ENCODE measurements around the gene TMEM141. TPM values are rescaled to one million over a fixed set of nuclear protein-coding genes. Genes with fewer than 3 reads are reported as not detected.

TMEM141 gene
- total RNA-seq, 1 donor from 2014 or later: 29.2 TPM

GRCh38 chr9:136744773-136745172 is 46.4 kb upstream of the TMEM141 start:
- Mint-ChIP-seq H3K36me3 (ENCODE audit: unreplicated experiment) (no peaks in the 10 kb centered on the region), H3K4me1 (ENCODE audit: unreplicated experiment) (no peaks in the 10 kb centered on the region), H3K4me3 (ENCODE audit: unreplicated experiment) (no peak overlapping the region), H3K9me3 (ENCODE audit: unreplicated experiment) (no peaks in the 10 kb centered on the region), H3K27ac (ENCODE audit: unreplicated experiment) (no peak overlapping the region), H3K27me3 (ENCODE audit: unreplicated experiment) (no peaks in the 10 kb centered on the region)
- DNase-seq (ENCODE audit: extremely low spot score, unreplicated experiment): no peak
- TF ChIP-seq CTCF (IDR thresholded peaks at IDR 0.05): no peak

- no peak for TF ChIP-seq CTCF (IDR thresholded peaks at IDR 0.05)
- H3K9me3 Mint-ChIP-seq (ENCODE audit: unreplicated experiment): no peaks in the 10 kb centered on the region
- no peak overlapping the region for H3K27ac Mint-ChIP-seq (ENCODE audit: unreplicated experiment)
- peaks cover 2% of the 10 kb centered on the region for H3K27me3 Mint-ChIP-seq (ENCODE audit: unreplicated experiment)
- DNase-seq (ENCODE audit: extremely low spot score, unreplicated experiment): no peak
- H3K36me3 Mint-ChIP-seq (ENCODE audit: unreplicated experiment): no peaks in the 10 kb centered on the region
- H3K4me1 Mint-ChIP-seq (ENCODE audit: unreplicated experiment): no peaks in the 10 kb centered on the region
- H3K4me3 Mint-ChIP-seq (ENCODE audit: unreplicated experiment): no peak overlapping the region
These were observed 45.6 kb upstream of the TMEM141 start for GRCh38 chr9:136745389-136746154.

- no peak for DNase-seq (ENCODE audit: extremely low spot score, unreplicated experiment)
- TF ChIP-seq CTCF (IDR thresholded peaks at IDR 0.05): no peak
- H3K4me1 Mint-ChIP-seq (ENCODE audit: unreplicated experiment): no peaks in the 10 kb centered on the region
- H3K36me3 Mint-ChIP-seq (ENCODE audit: unreplicated experiment): no peaks in the 10 kb centered on the region
- no peaks in the 10 kb centered on the region for H3K9me3 Mint-ChIP-seq (ENCODE audit: unreplicated experiment)
- H3K27me3 Mint-ChIP-seq (ENCODE audit: unreplicated experiment): peaks cover 4% of the 10 kb centered on the region
- H3K4me3 Mint-ChIP-seq (ENCODE audit: unreplicated experiment): no peak overlapping the region
- H3K27ac Mint-ChIP-seq (ENCODE audit: unreplicated experiment): no peak overlapping the region
These were observed 45.0 kb upstream of the TMEM141 start for GRCh38 chr9:136746155-136746490.

GRCh38 chr9:136746621-136747020 is 44.5 kb upstream of the TMEM141 start:
- DNase-seq (ENCODE audit: extremely low spot score, unreplicated experiment): no peak
- Mint-ChIP-seq H3K27ac (ENCODE audit: unreplicated experiment) (no peak overlapping the region), H3K9me3 (ENCODE audit: unreplicated experiment) (peaks cover 2% of the 10 kb centered on the region), H3K4me1 (ENCODE audit: unreplicated experiment) (no peaks in the 10 kb centered on the region), H3K27me3 (ENCODE audit: unreplicated experiment) (peaks cover 7% of the 10 kb centered on the region), H3K4me3 (ENCODE audit: unreplicated experiment) (no peak overlapping the region), H3K36me3 (ENCODE audit: unreplicated experiment) (no peaks in the 10 kb centered on the region)
- TF ChIP-seq CTCF (IDR thresholded peaks at IDR 0.05): no peak

GRCh38 chr9:136747161-136748060 is 43.7 kb upstream of the TMEM141 start:
- Mint-ChIP-seq H3K36me3 (ENCODE audit: unreplicated experiment) (no peaks in the 10 kb centered on the region), H3K4me3 (ENCODE audit: unreplicated experiment) (no peak overlapping the region), H3K4me1 (ENCODE audit: unreplicated experiment) (no peaks in the 10 kb centered on the region), H3K27ac (ENCODE audit: unreplicated experiment) (no peak overlapping the region), H3K27me3 (ENCODE audit: unreplicated experiment) (peaks cover 14% of the 10 kb centered on the region), H3K9me3 (ENCODE audit: unreplicated experiment) (peaks cover 6% of the 10 kb centered on the region)
- no peak for TF ChIP-seq CTCF (IDR thresholded peaks at IDR 0.05)
- no peak for DNase-seq (ENCODE audit: extremely low spot score, unreplicated experiment)

Data from osteocyte (in vitro differentiated cells).